ENCODE measurements around the gene BRD2.

DNA sequence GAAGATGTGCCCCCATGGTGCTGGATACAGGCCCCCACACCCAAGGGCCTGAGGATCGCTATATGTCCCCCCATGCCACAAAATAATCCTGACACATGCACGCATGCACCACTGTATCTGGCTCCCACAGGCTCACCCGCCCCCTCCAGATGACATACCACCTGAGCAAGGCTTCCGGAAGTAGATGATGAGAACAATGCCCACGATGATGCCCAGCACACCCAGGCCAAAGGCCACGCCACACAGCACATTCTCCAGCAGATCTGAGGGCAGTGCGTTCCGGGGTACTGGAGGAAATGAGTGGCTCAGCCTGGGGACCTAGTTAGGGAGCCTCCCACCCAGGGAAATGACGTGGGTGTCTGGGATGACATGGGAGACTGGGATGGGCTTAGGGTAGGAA lies 19.3 kb upstream of the BRD2 start:
- TF ChIP-seq SUZ12 (IDR thresholded peaks at IDR 0.05; ENCODE audit: extremely low read depth, insufficient read depth, insufficient read length): no peak
- TF ChIP-seq YY1 (IDR thresholded peaks at IDR 0.05; ENCODE audit: insufficient read depth, insufficient read length): no peak

All from NT2/D1 (cell line).